GM12872 (cell line): ENCODE data around the gene SLC25A30.

Experiments
- TF ChIP-seq, protein P1 (sequence below): IDR thresholded peaks from 3 replicates; pipeline ENCODE4 v1.5.1; 2011; ENCODE audit warnings: low read depth, mild to moderate bottlenecking, low read length, moderate library complexity; ENCODE audit not compliant: insufficient read depth

The SLC25A30 gene, protein sequence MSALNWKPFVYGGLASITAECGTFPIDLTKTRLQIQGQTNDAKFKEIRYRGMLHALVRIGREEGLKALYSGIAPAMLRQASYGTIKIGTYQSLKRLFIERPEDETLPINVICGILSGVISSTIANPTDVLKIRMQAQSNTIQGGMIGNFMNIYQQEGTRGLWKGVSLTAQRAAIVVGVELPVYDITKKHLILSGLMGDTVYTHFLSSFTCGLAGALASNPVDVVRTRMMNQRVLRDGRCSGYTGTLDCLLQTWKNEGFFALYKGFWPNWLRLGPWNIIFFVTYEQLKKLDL

DNA sequence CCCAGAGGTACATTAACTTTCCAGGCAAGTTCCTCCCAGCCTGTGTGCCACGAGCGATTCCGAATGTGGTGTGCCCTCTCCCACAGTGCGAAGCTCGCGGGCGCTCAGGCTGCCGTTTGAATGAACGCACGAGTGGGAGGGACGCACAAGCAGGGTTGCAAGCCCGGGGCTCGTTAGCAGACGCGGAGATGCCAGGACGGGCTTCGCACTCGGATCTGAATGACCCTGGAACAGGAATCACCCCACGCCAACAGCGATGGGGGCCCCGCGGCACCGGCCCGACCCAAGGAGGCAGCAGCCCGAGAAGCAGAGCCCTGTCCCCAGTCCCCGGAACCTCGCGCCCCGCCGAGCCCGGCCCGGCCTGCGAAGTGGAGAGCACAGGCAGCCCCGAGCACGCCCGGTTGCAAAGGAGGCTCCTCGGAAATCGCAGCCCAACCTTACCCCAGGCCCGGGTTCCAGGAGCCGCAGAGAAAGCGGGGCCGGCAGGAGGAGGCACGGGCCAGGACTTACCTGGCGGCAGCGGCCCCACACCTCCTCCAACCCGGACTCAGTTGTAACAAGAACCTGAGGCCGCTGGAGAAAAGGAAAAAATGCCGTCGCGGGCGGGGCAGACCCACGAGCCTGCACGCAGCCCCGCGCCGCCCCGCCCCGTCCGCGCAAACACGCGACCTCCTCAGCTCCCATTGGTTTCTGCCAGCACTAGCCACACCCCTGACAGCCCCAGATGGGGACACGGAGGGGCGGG is at the start of gene SLC25A30:
SLC25A30 (minus strand) TSS at position 584 of the 745 bp plus-strand sequence. CDS start 6,948 bp downstream, outside the sequence.
- TF ChIP-seq, protein P1, sequence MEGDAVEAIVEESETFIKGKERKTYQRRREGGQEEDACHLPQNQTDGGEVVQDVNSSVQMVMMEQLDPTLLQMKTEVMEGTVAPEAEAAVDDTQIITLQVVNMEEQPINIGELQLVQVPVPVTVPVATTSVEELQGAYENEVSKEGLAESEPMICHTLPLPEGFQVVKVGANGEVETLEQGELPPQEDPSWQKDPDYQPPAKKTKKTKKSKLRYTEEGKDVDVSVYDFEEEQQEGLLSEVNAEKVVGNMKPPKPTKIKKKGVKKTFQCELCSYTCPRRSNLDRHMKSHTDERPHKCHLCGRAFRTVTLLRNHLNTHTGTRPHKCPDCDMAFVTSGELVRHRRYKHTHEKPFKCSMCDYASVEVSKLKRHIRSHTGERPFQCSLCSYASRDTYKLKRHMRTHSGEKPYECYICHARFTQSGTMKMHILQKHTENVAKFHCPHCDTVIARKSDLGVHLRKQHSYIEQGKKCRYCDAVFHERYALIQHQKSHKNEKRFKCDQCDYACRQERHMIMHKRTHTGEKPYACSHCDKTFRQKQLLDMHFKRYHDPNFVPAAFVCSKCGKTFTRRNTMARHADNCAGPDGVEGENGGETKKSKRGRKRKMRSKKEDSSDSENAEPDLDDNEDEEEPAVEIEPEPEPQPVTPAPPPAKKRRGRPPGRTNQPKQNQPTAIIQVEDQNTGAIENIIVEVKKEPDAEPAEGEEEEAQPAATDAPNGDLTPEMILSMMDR, result no peak

DNA sequence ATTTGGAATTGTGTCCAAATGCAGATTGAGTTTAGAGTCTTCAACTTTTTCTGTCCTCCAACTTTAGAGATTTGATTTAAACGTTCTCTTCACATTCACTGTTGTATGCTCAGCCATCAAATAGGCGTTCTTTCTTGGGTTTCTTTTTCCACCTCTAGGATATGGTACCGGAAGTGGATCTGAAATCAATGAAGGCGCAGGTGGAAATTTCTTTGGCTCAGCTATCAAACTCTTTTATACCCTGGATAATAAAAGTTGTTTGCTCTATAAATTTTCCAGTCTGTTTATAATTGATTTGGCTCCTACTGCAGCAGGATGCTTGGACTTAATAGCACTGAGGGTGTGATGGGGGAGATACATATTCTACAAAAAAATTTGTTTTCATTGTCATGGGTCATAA is 48.2 kb upstream of the SLC25A30 start:
- TF ChIP-seq, protein P1, result no peak

DNA sequence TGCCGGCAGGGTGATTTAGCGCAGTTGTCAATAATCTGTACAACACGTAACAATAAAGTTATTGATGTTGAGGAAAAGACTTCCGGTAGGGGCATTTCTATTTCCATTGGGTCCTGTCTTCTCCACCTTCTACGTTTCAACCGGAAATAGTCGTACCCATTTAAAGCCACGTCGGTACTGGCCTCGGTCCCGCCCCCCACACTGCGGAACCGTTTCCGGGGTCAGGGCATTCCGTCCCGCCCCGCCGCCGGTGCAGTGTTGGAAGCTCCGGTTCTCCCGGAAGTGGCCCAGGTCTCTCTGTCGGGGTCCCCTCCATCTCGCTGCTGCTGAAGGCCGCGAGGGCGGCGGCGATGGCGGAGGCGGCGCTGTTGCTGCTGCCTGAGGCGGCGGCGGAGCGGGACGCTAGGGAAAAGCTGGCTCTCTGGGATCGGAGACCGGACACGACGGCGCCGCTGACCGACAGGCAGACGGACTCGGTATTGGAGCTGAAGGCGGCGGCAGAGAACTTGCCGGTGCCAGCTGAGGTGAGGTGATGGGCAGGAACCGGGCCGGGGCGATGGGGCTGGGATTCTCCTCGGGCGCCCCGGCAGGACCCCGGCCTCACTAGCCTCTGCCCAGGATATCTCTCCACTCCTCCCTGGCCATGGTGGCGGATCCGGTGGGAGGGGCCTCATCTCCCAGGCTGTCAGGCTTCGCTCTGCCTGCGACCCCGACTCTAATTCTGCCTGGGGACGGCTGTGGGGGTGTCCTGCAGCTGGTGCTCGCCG is 46.7 kb upstream of the SLC25A30 start, which contains the start of gene COG3:
COG3 (plus strand) TSS at position 253 of the 767 bp plus-strand sequence; CDS start at position 351, 98 bp downstream.
- TF ChIP-seq, protein P1, result no peak

DNA sequence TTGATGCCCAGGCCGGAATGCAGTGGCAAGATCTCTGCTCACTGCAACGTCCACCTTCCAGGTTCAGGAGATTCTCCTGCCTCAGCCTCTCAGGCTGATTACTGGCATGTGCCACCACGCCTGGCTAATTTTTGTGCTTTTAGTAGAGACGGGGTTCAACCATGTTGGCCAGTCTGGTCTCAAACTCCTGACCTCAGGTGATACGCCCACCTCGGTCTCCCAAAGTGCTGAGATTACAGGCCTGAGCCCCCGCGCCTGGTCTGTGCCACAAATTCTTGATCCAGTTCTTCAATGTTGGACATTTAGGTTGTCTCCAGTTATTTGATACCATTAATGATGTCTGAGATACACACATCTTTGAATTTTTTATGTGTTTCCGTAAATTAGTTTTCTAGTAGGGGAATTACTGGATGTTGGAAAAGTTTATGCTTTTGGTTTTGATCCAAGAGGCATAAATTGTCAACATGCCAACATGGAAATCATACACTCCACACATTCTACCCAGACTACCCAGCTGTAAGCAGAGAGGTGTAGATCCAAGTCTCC is 46.0 kb upstream of the SLC25A30 start:
- TF ChIP-seq, protein P1, result peak; percentile 52; the same call in 2 of the 3 replicates

DNA sequence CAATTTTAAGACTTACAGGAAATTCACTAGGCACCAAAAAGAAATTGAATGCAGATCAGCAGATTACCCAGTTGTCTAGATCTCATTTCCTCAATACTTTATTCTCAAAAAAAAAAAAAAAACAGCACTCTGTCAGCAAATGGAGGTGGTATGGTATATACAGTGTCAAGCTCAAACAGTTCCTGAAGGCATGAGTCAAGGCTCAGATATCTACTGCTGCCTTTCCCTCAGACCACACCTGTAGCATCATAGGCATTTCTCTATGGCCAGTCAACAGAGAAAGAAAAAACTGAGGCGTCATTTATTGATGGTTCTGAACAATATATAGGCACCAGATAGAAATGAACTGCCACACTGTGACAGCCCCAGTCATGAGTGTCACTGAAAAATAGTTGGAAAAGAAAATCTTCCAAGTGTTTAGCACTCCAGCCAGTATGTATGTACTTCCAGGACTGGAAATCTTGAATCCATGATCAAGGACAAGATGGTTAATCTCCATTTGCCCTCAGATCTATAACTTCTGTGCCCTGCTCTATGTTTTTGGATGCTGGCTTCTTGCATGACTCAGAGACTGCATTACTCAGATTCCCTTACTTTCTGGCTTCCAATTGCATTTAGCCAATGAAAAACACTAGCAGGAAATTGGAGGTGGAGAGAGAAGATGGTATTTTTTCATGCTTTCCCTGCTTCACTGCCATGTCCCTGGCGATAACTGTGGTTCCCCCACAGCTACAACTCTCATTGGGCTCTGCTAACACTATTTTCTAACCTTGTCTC is 38.2 kb upstream of the SLC25A30 start:
- TF ChIP-seq, protein P1, result no peak

DNA sequence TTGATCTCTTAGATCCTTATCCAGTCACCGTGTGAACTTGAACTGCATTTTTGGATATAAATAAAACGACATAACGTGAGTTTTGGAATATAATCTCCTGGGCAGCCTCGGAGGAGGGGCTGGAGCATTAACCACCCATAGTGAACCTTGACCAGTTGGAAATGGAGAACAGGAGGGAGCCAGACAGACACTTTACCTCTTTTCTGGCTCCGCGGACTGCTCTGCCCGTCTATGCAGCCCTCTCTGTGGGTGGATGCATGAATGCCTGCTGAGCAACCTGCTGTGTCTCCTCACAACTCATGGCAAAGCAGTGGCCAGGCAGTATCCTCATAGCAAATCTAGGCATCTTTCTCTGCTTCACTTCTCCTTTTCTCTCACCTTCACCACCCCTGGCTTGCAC is 36.0 kb upstream of the SLC25A30 start:
- TF ChIP-seq, protein P1, result no peak
